SK-MEL-5 (cell line): ENCODE measurements around the gene MAP4. TPM values are rescaled to one million over a fixed set of nuclear protein-coding genes. Genes with fewer than 3 reads are reported as not detected.

Experiments used
- DNase-seq: peaks from one replicate; pipeline ENCODE4 v3.0.0-alpha.2; 2016; ENCODE audit warnings: low read depth, low spot score
- in situ Hi-C: cut with HindIII; loops from 2 replicates; pipeline ENCODE4 v1.10.0; 2016; ENCODE audit warnings: low sequenced_read_pairs, high pct_unique_total_duplicates, low pct_unique_long_range_greater_than_20kb
- total RNA-seq: library from RNA; depleted of rRNA; stranded (reverse); fragments of >200 nt; shearing (Covaris generic); gene quantifications from 2 replicates; pipeline ENCODE4 v1.2.3, GENCODE V29; 2014

MAP4 gene
- total RNA-seq, 1 experiment from 2014 or later = 55.3 TPM

- in situ Hi-C loops = no loop called here
- no peak for DNase-seq
Observed at GRCh38 chr3:47885168-47885567, 131.0 kb downstream of the MAP4 start.

GRCh38 chr3:47884603-47885002, 131.6 kb downstream of the MAP4 start:
- no peak for DNase-seq
- in situ Hi-C loops = no loop called here

GRCh38 chr3:47882338-47882737, 133.9 kb downstream of the MAP4 start:
- DNase-seq = no peak
- in situ Hi-C loops = no loop called here

- DNase-seq = no peak
- in situ Hi-C loops = no loop called here
Observed at GRCh38 chr3:47877719-47878118, 138.5 kb downstream of the MAP4 start.

- DNase-seq = no peak
- in situ Hi-C loops = no loop called here
Observed at GRCh38 chr3:47877290-47877689, 138.9 kb downstream of the MAP4 start.

GRCh38 chr3:47874913-47875312, 141.3 kb downstream of the MAP4 start:
- in situ Hi-C loops = no loop called here
- DNase-seq = no peak

- in situ Hi-C loops = no loop called here
- DNase-seq = no peak
Observed at GRCh38 chr3:47874438-47874837, 141.8 kb downstream of the MAP4 start.

GRCh38 chr3:47872916-47873315, 143.3 kb downstream of the MAP4 start:
- DNase-seq = no peak
- in situ Hi-C loops = no loop called here

- DNase-seq = no peak
- in situ Hi-C loops = no loop called here
Observed at GRCh38 chr3:47871389-47871788, 144.8 kb downstream of the MAP4 start.

GRCh38 chr3:47870702-47871260, 145.4 kb downstream of the MAP4 start:
- no peak for DNase-seq
- in situ Hi-C loops = no loop called here

GRCh38 chr3:47870156-47870555, 146.1 kb downstream of the MAP4 start:
- in situ Hi-C loops = no loop called here
- no peak for DNase-seq

GRCh38 chr3:47868306-47868705, 147.9 kb downstream of the MAP4 start:
- no peak for DNase-seq
- in situ Hi-C loops = no loop called here

- DNase-seq = no peak
- in situ Hi-C loops = no loop called here
Observed at GRCh38 chr3:47867451-47868044, 148.7 kb downstream of the MAP4 start.

- in situ Hi-C loops = no loop called here
- DNase-seq = peak; percentile 21
Observed at GRCh38 chr3:47865192-47865591, 151.0 kb downstream of the MAP4 start.

- in situ Hi-C loops = no loop called here
- no peak for DNase-seq
Observed at GRCh38 chr3:47863391-47864128, 152.7 kb downstream of the MAP4 start.

GRCh38 chr3:47859956-47860605, 156.1 kb downstream of the MAP4 start:
- in situ Hi-C loops = no loop called here

GRCh38 chr3:47857151-47857550, 159.1 kb downstream of the MAP4 start:
- DNase-seq = no peak
- in situ Hi-C loops = no loop called here

More at GRCh38 chr3:47859956-47860605, 156.1 kb downstream of the MAP4 start:
- DNase-seq = no peak

- no peak for DNase-seq
- in situ Hi-C loops = no loop called here
Observed at GRCh38 chr3:47856669-47857068, 159.5 kb downstream of the MAP4 start.
